IPS-20b (cell line): ENCODE results near the gene ID4.

Experiments
- H3K27ac ChIP-seq: one replicate; pipeline ENCODE4 v1.5.1; 2013; ENCODE audit warnings: low read length
- H3K27me3 ChIP-seq: 2 replicates; pipeline ENCODE4 v1.6.1; 2013; ENCODE audit warnings: mild to moderate bottlenecking, low read length, inconsistent platforms; ENCODE audit not compliant: insufficient read depth
- H3K36me3 ChIP-seq: 2 replicates; pipeline ENCODE4 v1.6.1; 2013; ENCODE audit warnings: low read depth, mild to moderate bottlenecking, inconsistent platforms, low read length, moderate library complexity; ENCODE audit not compliant: insufficient read depth
- H3K4me1 ChIP-seq: 2 replicates; pipeline ENCODE4 v1.6.1; 2013; ENCODE audit warnings: mild to moderate bottlenecking, control low read depth, inconsistent platforms, low read length, moderate library complexity; ENCODE audit not compliant: insufficient read depth
- H3K4me3 ChIP-seq: 2 replicates; pipeline ENCODE4 v1.5.1; 2013; ENCODE audit warnings: mild to moderate bottlenecking, low read length, inconsistent platforms
- H3K9ac ChIP-seq: 2 replicates; pipeline ENCODE4 v1.6.1; 2013; ENCODE audit warnings: low read depth, mild to moderate bottlenecking, inconsistent platforms, low read length, moderate library complexity
- H3K9me3 ChIP-seq: 2 replicates; pipeline ENCODE4 v1.6.1; 2013; ENCODE audit warnings: mild to moderate bottlenecking, low read depth, low read length, inconsistent platforms; ENCODE audit not compliant: insufficient read depth

The ID4 gene

DNA sequence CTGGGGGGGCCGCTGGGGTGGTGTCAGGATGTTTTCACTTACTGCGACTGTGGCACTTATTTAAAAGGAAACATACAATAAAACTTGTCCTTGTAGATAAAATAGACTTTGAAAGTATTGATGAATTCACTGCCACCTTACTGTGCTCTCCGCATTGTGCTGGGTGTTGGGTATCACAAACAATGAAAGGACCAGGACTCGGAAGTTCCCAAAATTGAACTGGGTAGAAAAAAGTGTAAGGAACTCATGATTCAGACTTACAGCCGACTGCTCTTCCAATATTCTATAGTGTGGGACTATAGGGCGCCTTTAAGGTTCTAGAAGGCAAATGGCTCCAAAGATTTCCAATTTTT lies 32.1 kb upstream of the ID4 start:
- Histone ChIP-seq H3K27ac (no peak overlapping the region), H3K27me3 (peaks cover 25% of the 10 kb centered on the region; the same call in 1 of the 2 replicates), H3K36me3 (no peaks in the 10 kb centered on the region), H3K4me3 (peak overlapping the region; percentile 67), H3K4me1 (peaks cover 12% of the 10 kb centered on the region), H3K9me3 (no peaks in the 10 kb centered on the region; the same call in 1 of the 2 replicates), H3K9ac (peak overlapping the region; percentile 76; the same call in 1 of the 2 replicates)

DNA sequence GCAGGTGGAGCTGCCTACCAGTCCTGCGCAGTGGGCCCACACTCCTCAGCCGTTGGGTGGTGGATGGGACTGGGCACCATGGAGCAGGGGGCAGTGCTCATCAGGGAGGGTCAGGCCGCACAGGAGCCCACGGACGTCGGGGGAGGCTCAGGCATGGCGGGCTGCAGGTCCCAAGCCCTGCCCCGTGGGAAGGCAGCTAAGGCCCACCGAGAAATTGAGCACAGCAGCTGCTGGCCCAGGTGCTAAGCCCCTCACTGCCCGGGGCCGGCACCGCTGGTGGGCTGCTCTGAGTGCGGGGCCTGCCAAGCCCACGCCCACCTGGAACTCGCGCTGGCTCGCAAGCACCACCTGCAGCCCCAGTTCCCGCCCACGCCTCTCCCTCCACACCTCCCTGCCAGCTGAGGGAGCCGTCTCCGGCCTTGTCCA lies 30.2 kb upstream of the ID4 start:
- Histone ChIP-seq H3K27me3 (peaks cover 25% of the 10 kb centered on the region; the same call in 1 of the 2 replicates), H3K36me3 (no peaks in the 10 kb centered on the region), H3K9me3 (no peaks in the 10 kb centered on the region), H3K9ac (no peak overlapping the region), H3K27ac (no peak overlapping the region), H3K4me1 (peaks cover 12% of the 10 kb centered on the region), H3K4me3 (no peak overlapping the region)

DNA sequence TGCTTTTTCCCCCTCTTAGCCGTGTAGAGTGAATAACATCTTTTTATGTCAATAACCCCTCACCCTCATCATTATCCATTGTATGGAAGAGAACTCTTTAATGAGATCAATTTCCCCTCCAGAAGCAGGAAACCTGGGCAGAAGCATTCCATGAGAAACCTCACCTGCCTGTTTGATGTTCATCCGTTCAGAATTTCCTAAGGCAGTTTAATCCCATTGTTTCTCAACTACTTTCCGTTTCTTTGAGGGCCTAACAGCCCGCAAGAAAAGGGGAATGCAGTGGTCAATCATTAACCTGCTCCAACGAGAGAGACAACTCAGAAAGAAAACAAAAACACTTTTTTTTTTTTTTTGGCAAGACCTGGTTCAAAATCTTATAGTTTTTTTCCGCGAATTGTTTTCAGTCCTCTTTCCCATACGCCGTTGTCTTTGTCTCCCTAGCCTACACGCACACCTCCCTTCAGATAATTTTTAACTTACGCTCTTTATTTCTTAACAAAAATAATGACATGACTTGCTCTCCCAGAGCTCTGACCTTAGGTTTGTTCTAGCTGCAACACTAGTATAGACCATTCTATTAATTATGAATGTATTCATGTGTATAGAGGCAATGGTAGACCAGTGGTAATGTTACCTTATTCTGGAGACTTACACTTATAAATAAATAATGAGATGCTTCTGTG lies 25.6 kb upstream of the ID4 start:
- Histone ChIP-seq H3K4me3 (no peak overlapping the region), H3K9ac (no peak overlapping the region), H3K9me3 (no peaks in the 10 kb centered on the region)

DNA sequence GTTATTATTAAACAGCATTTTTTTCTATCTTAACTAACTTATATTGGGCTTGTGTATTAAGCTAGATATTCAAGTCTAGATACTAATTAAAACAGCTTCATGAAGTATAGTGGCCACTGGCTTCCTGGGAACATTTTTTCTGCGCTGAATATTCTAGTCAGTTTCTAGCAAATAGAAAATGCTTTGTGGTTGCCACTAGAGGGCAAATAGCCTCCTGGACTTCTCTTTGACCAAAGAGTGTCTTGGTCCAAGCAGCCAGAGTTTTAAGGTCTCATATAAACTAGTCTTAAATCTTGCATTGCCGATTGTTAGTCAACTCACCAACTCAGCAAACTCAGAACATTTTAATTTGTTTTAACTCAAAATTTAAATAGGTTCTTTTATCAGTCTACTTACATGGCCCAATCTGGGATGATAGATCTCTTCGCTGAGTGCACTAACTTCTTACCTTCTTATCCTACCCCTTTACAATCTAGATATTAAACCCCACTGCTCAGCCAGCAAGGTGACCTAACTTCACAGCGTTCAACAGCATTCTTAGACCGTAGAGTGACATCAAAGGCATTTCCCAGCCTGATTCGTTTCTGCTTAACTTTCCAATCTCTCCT lies 24.6 kb upstream of the ID4 start:
- no peak overlapping the region for H3K27ac ChIP-seq

More for the DNA sequence above, 25.6 kb upstream of the ID4 start:
- no peak overlapping the region for H3K27ac ChIP-seq
- H3K27me3 ChIP-seq, result no peaks in the 10 kb centered on the region
- H3K4me1 ChIP-seq, result no peaks in the 10 kb centered on the region
- no peaks in the 10 kb centered on the region for H3K36me3 ChIP-seq

DNA sequence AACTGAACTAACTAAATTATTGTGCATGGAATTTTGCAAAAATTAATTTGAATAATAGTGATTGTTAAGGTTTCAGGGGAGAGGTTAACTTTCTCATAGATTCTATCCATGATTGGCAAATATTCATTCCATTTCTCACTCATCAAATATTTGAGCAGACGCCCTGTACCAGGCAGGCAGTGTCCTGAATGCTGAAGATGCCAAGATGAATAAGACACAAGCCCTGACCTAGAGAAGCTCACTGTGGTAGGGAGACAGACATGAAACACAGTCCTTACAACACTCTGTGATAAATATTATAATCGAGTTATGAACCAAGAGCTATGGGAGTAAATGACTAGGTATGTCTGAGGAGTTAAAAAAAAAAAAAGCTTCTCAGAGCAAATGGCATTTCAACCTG lies 18.4 kb upstream of the ID4 start:
- no peaks in the 10 kb centered on the region for H3K36me3 ChIP-seq
- H3K4me1 ChIP-seq, result no peaks in the 10 kb centered on the region
- no peaks in the 10 kb centered on the region for H3K9me3 ChIP-seq
- H3K27ac ChIP-seq, result no peak overlapping the region
- H3K9ac ChIP-seq, result no peak overlapping the region
- H3K4me3 ChIP-seq, result no peak overlapping the region
- H3K27me3 ChIP-seq, result no peaks in the 10 kb centered on the region

More for the DNA sequence above, 24.6 kb upstream of the ID4 start:
- Histone ChIP-seq H3K9ac (no peak overlapping the region), H3K4me1 (no peaks in the 10 kb centered on the region), H3K36me3 (no peaks in the 10 kb centered on the region), H3K27me3 (no peaks in the 10 kb centered on the region), H3K9me3 (no peaks in the 10 kb centered on the region), H3K4me3 (no peak overlapping the region)

DNA sequence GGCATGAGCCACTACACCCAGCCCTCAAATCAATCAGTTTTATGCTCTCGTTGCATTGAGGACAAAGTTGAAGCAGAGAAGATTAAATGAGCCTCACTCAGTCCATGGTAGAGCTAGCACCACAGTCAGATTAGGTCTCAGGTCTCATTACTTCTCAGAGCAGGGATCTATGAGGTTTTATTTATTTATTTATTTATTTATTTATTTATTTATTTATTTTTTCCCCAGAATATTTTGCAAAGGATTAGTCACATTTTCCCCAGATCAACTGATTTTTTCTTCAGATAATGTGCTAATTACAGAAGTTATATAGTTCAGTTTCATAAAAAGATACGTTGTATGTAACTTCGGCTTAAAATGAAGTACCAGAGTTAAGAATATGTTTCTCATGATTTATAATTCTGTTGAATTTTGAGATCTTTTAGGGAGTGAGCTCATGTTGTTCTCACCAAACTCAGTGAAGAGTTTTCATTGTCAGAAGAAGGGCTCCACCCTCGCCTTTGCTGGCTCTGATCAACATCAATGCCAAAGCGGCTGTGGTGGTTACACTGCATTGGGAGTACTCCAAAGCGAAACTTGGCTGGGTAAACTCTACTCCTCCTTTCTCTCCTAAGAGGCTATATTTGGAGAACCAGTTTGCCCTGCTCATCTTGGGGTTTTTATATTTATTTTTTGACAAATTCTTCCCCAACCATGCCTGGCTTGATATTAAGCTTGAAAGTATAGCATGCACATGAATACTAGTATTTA lies 12.9 kb upstream of the ID4 start:
- Histone ChIP-seq H3K36me3 (no peaks in the 10 kb centered on the region), H3K4me3 (no peak overlapping the region), H3K9me3 (no peaks in the 10 kb centered on the region; the same call in 1 of the 2 replicates), H3K4me1 (no peaks in the 10 kb centered on the region), H3K27me3 (no peaks in the 10 kb centered on the region), H3K27ac (no peak overlapping the region), H3K9ac (no peak overlapping the region)

DNA sequence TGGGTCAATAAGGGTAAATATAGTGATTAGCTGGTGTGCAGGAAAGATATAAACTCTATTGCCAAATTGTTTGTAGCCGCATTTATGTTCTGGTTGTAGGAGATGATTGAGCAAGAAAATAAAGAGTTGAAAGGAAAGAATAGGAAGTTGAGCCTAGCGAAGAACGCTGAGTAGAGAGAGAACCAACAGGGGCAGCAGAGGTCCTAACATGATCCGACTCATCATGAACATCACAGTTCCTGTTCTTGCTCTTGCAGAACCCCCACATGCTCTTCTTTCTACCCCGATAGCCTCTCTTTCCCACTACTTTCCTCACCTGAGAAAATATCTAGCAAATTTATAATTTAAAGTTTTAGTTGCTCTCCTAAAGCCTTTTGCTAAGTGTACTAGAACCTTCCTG lies 9.9 kb upstream of the ID4 start:
- H3K4me1 ChIP-seq, result no peaks in the 10 kb centered on the region
- no peaks in the 10 kb centered on the region for H3K27me3 ChIP-seq
- no peak overlapping the region for H3K9ac ChIP-seq
- no peak overlapping the region for H3K4me3 ChIP-seq
- H3K27ac ChIP-seq, result no peak overlapping the region
- H3K36me3 ChIP-seq, result no peaks in the 10 kb centered on the region
- no peaks in the 10 kb centered on the region; the same call in 1 of the 2 replicates for H3K9me3 ChIP-seq

DNA sequence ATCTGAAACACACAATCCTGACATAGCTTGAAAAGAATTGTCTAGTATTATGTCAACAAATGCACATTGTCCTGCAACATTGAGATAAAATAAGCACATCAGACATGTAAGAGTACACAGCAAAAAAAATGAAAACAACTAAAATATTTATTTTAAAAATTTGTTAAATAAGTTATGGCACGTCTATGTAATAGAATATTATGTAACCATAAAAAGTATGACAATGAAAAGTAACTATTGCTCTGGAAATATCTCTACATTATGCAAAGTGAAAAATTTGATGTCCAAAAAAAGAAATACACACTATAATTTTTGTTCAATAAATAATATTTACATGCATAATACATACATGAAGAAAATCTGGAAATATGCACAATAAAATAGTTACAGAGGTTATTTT lies 9.3 kb upstream of the ID4 start:
- no peaks in the 10 kb centered on the region; the same call in 1 of the 2 replicates for H3K9me3 ChIP-seq
- no peak overlapping the region for H3K4me3 ChIP-seq
- H3K4me1 ChIP-seq, result no peaks in the 10 kb centered on the region
- H3K36me3 ChIP-seq, result no peaks in the 10 kb centered on the region
- no peak overlapping the region for H3K9ac ChIP-seq
- H3K27ac ChIP-seq, result no peak overlapping the region
- H3K27me3 ChIP-seq, result no peaks in the 10 kb centered on the region

DNA sequence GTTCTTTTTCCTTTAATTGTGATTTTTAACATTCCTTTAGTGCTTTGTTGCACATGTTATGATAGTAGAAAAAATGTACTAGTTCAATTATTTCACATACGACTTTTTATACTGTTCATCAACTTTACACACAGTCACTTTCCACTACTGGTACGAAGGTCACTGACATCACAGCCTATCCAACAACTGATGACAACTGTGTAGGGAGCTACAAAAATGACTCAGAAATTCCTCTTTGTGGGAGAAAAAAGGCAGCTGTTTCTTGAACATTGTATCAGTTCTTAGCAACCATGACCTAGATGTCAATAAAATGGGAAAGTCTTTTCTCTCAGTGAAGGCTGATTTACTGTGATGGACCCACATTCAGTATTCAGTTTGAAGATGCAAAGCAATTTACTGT lies 7.0 kb upstream of the ID4 start:
- no peak overlapping the region for H3K4me3 ChIP-seq
- no peaks in the 10 kb centered on the region; the same call in 1 of the 2 replicates for H3K9me3 ChIP-seq
- no peaks in the 10 kb centered on the region for H3K4me1 ChIP-seq
- peaks cover 6% of the 10 kb centered on the region for H3K27me3 ChIP-seq
- H3K36me3 ChIP-seq, result no peaks in the 10 kb centered on the region
- H3K9ac ChIP-seq, result no peak overlapping the region
- H3K27ac ChIP-seq, result no peak overlapping the region

DNA sequence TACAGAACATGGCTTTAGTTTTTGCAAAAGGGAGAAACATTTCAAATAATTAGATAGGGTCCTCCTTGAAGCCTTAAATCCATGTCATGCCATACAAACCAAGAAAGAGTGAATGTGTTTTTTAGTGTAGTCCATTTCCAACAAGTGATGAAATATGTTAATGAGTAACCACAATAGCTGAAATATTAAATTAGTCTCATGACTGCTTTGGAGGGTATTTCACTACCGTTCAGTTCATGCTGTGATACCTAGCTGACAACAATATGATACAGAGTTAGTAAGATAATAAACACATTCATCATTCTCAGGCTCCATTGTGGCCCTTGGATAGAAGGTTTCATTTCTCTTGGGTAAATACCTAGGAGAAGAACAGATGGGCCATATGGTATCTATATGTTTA lies 5.8 kb upstream of the ID4 start:
- Histone ChIP-seq H3K27me3 (peaks cover 16% of the 10 kb centered on the region), H3K4me3 (no peak overlapping the region), H3K9ac (no peak overlapping the region), H3K9me3 (no peaks in the 10 kb centered on the region; the same call in 1 of the 2 replicates), H3K4me1 (no peaks in the 10 kb centered on the region), H3K27ac (no peak overlapping the region), H3K36me3 (no peaks in the 10 kb centered on the region)

DNA sequence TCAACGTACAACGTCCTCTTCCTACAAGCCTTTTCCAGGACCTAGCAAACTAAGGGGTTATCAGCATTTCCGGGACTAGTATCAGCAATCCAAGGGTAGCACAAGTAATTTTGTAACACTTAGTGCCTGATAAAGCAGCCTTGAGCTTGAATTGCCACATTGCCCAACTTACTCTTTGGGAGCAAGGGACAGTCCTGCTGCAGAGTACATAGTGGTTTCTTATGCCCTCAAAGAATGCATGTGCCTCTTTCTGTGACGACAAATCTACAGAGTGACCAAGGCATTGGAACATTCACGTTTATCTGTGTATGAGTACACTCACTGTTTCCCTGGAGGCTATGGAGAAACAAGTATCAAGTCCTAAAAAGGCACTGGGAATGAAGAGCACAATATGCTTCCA lies 3.2 kb upstream of the ID4 start:
- Histone ChIP-seq H3K9me3 (no peaks in the 10 kb centered on the region), H3K27ac (no peak overlapping the region), H3K36me3 (no peaks in the 10 kb centered on the region)

DNA sequence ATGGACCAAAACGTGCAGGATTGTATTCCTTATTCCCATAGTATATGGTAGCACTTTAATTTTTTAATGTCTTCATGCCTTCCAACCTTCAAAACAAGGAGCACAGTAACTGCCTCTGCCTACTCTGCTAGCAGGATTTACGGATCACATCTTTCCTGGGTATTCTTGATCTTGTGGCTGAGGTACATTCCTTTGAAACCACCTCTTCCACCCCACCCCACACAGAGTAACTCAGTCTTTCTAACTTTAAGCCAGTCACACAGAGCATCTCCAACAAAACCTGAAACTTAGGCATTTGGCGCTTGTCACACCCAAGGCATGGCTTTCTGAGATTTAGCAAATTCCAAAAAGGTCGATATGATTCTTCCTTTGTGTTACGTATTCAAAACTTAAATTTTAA lies 2.3 kb upstream of the ID4 start:
- Histone ChIP-seq H3K27me3 (peaks cover 30% of the 10 kb centered on the region), H3K9me3 (no peaks in the 10 kb centered on the region), H3K4me3 (no peak overlapping the region), H3K4me1 (no peaks in the 10 kb centered on the region), H3K27ac (no peak overlapping the region), H3K9ac (no peak overlapping the region), H3K36me3 (no peaks in the 10 kb centered on the region)

More for the DNA sequence above, 3.2 kb upstream of the ID4 start:
- peaks cover 24% of the 10 kb centered on the region for H3K27me3 ChIP-seq
- no peaks in the 10 kb centered on the region for H3K4me1 ChIP-seq
- no peak overlapping the region for H3K4me3 ChIP-seq
- H3K9ac ChIP-seq, result no peak overlapping the region
